CD4-positive, alpha-beta T cell treated with Interleukin-6 at 100 ng/mL for 8 hours (primary cell): ENCODE measurements around the gene SLC25A21.

Experiments used
- DNase-seq: peaks from one replicate; pipeline ENCODE4 v3.0.0-alpha.2; 2020; ENCODE audit warnings: mixed read lengths, low spot score

The SLC25A21 gene

GRCh38 chr14:36661506-36662257, 510.7 kb downstream of the SLC25A21 start, which contains the start of gene PAX9:
PAX9 (plus strand) TSS chr14:36661860; CDS start chr14:36662090, 230 bp downstream.
- DNase-seq: no peak

- DNase-seq: no peak
Measured at GRCh38 chr14:36660736-36661505, 511.5 kb downstream of the SLC25A21 start.

GRCh38 chr14:36659822-36660735, 512.3 kb downstream of the SLC25A21 start:
- no peak for DNase-seq

- DNase-seq: no peak
Measured at GRCh38 chr14:36659010-36659821, 513.2 kb downstream of the SLC25A21 start.

GRCh38 chr14:36658123-36659009, 514.0 kb downstream of the SLC25A21 start:
- no peak for DNase-seq

- no peak for DNase-seq
Measured at GRCh38 chr14:36657399-36658122, 514.8 kb downstream of the SLC25A21 start.

GRCh38 chr14:36656687-36657398, 515.6 kb downstream of the SLC25A21 start:
- DNase-seq: no peak

GRCh38 chr14:36655963-36656686, 516.3 kb downstream of the SLC25A21 start:
- DNase-seq: no peak

GRCh38 chr14:36655571-36655962, 516.8 kb downstream of the SLC25A21 start:
- DNase-seq: no peak

GRCh38 chr14:36654794-36655381, 517.5 kb downstream of the SLC25A21 start:
- DNase-seq: no peak

GRCh38 chr14:36653962-36654793, 518.2 kb downstream of the SLC25A21 start:
- no peak for DNase-seq

- DNase-seq: no peak
Measured at GRCh38 chr14:36653413-36653812, 519.0 kb downstream of the SLC25A21 start.

- DNase-seq: no peak
Measured at GRCh38 chr14:36652542-36653201, 519.7 kb downstream of the SLC25A21 start.

GRCh38 chr14:36649872-36650650, 522.3 kb downstream of the SLC25A21 start:
- no peak for DNase-seq
